IMR-90 (cell line): ENCODE data around the gene GM2A. TPM values are rescaled to one million over a fixed set of nuclear protein-coding genes. Genes with fewer than 3 reads are reported as not detected.

ENCODE experiments used
- ATAC-seq: fragments of 200-7000 bp; cut with Tn5 transposase; 2 replicates; pipeline ENCODE4 v1.9.1; 2020; ENCODE audit warnings: low read depth, mild to moderate bottlenecking, moderate library complexity
- BruUV-seq: library from RNA; stranded (reverse); fragments of 400-500 nt; replicated peaks from 2 replicates; lab custom pipeline; 2021; lab: Mats Ljungman, UMichigan
- CTCF ChIA-PET: fragments of 300-600 bp; formaldehyde crosslinking; extraction: SDS; loops from one replicate; lab custom pipeline; 2021; ENCODE audit warnings: antibody characterized with exemption; lab: Yijun Ruan, JAX
- POLR2A ChIA-PET: fragments of 300-600 bp; sonication (Branson Sonifier 250); formaldehyde crosslinking; loops from one replicate; lab custom pipeline; 2022; ENCODE audit warnings: antibody characterized with exemption; ENCODE audit not compliant: unreplicated experiment; lab: Charles Lee
- DNase-seq: peaks from one replicate; pipeline ENCODE4 v3.0.0; 2013
- H2AFZ ChIP-seq: replicated peaks from 2 replicates; pipeline ENCODE3; 2013; ENCODE audit warnings: low read length, mild to moderate bottlenecking; ENCODE audit not compliant: poor library complexity
- H2AK5ac ChIP-seq: 2 replicates; pipeline ENCODE4 v1.6.1; 2013; ENCODE audit warnings: low read depth, low read length, inconsistent platforms
- H2AK9ac ChIP-seq: replicated peaks from 2 replicates; pipeline ENCODE3; 2013; ENCODE audit warnings: mild to moderate bottlenecking, low read depth, low read length, moderate library complexity; ENCODE audit not compliant: poor library complexity
- H2BK120ac ChIP-seq: 2 replicates; pipeline ENCODE4 v1.6.1; 2013; ENCODE audit warnings: low read depth, low read length, inconsistent platforms
- H2BK15ac ChIP-seq: 3 replicates; pipeline ENCODE4 v1.6.1; 2013; ENCODE audit warnings: low read depth, low read length, inconsistent platforms
- H2BK20ac ChIP-seq: 2 replicates; pipeline ENCODE4 v1.6.1; 2013; ENCODE audit warnings: low read depth, mild to moderate bottlenecking, inconsistent platforms, low read length, moderate library complexity
- H2BK5ac ChIP-seq: 2 replicates; pipeline ENCODE4 v1.6.1; 2013; ENCODE audit warnings: mild to moderate bottlenecking, low read depth, low read length, inconsistent platforms; ENCODE audit not compliant: poor library complexity, severe bottlenecking
- H3K14ac ChIP-seq: replicated peaks from 2 replicates; pipeline ENCODE4 v1.6.1; 2013; ENCODE audit warnings: low read depth, low read length, inconsistent platforms
- H3K18ac ChIP-seq: 2 replicates; pipeline ENCODE4 v1.6.1; 2013; ENCODE audit warnings: low read depth, low read length, control low read depth
- H3K23ac ChIP-seq: 2 replicates; pipeline ENCODE4 v1.6.1; 2013; ENCODE audit warnings: low read depth, low read length, inconsistent platforms
- H3K27ac ChIP-seq: 2 replicates; pipeline ENCODE4 v1.5.1; 2013; ENCODE audit warnings: mild to moderate bottlenecking, control low read depth, low read length; ENCODE audit not compliant: insufficient read depth
- H3K27me3 ChIP-seq: 2 replicates; pipeline ENCODE4 v1.6.1; 2013; ENCODE audit warnings: low read length; ENCODE audit not compliant: control insufficient read depth, insufficient read depth
- H3K36me3 ChIP-seq: 2 replicates; pipeline ENCODE4 v1.6.1; 2013; ENCODE audit warnings: low read length, mixed read lengths; ENCODE audit not compliant: control insufficient read depth, insufficient read depth
- H3K4ac ChIP-seq: 2 replicates; pipeline ENCODE4 v1.6.1; 2013; ENCODE audit warnings: low read depth, low read length, inconsistent platforms
- H3K4me1 ChIP-seq: 2 replicates; pipeline ENCODE4 v1.6.1; 2013; ENCODE audit warnings: low read length, mixed read lengths; ENCODE audit not compliant: control insufficient read depth, insufficient read depth
- H3K4me2 ChIP-seq: 2 replicates; pipeline ENCODE4 v1.6.1; 2013; ENCODE audit warnings: low read depth, mild to moderate bottlenecking, control low read depth, low read length, moderate library complexity
- H3K4me3 ChIP-seq: 2 replicates; pipeline ENCODE4 v1.5.1; 2013; ENCODE audit warnings: low read depth, mild to moderate bottlenecking, control low read depth, low read length, moderate library complexity; ENCODE audit not compliant: insufficient read depth
- H3K56ac ChIP-seq: 2 replicates; pipeline ENCODE4 v1.6.1; 2013; ENCODE audit warnings: low read length, inconsistent platforms; ENCODE audit not compliant: insufficient read depth; ENCODE audit errors: extremely low read depth
- H3K79me1 ChIP-seq, 2 experiments: 2 replicates each; pipeline ENCODE4 v1.6.1; 2013; ENCODE audit warnings: low read length in 2 of 2, inconsistent platforms in 1 of 2, low read depth in 1 of 2
- H3K9ac ChIP-seq: 2 replicates; pipeline ENCODE4 v1.6.1; 2013; ENCODE audit warnings: low read depth, low read length, control low read depth
- H3K9me1 ChIP-seq: 2 replicates; pipeline ENCODE4 v1.6.1; 2013; ENCODE audit warnings: low read length, inconsistent platforms; ENCODE audit not compliant: insufficient read depth
- H3K9me3 ChIP-seq: 2 replicates; pipeline ENCODE4 v1.6.1; 2013; ENCODE audit warnings: low read length; ENCODE audit not compliant: control insufficient read depth, insufficient read depth
- H4K20me1 ChIP-seq: 2 replicates; pipeline ENCODE4 v1.6.1; 2013; ENCODE audit warnings: low read length, inconsistent platforms; ENCODE audit not compliant: insufficient read depth
- H4K5ac ChIP-seq: 2 replicates; pipeline ENCODE4 v1.6.1; 2013; ENCODE audit warnings: mild to moderate bottlenecking, low read depth, low read length, control low read depth
- H4K8ac ChIP-seq, 2 experiments: 2 replicates each; pipeline ENCODE4 v1.6.1; 2013; ENCODE audit warnings: low read depth in 2 of 2, low read length in 2 of 2, control low read depth in 1 of 2, inconsistent platforms in 1 of 2
- H4K91ac ChIP-seq: 2 replicates; pipeline ENCODE4 v1.6.1; 2013; ENCODE audit warnings: low read depth, low read length, inconsistent platforms; ENCODE audit not compliant: insufficient read depth
- CTCF ChIP-seq: conservative IDR thresholded peaks from 2 replicates; pipeline ENCODE4 v1.5.1; 2012; ENCODE audit warnings: mild to moderate bottlenecking, low read depth, low read length, improper control_type of control experiment
- RCOR1 ChIP-seq: IDR thresholded peaks from 2 replicates; pipeline ENCODE4 v1.6.1; 2012; ENCODE audit warnings: mild to moderate bottlenecking, low read length, improper control_type of control experiment; ENCODE audit not compliant: insufficient replicate concordance
- WGBS, 2 experiments: methylation state at CpG; one replicate each; pipeline versions ENCODE4 v1.1.5 to v1.1.7; 2013; ENCODE audit warnings: missing lambda C conversion rate in 2 of 2; ENCODE audit not compliant: insufficient read length in 1 of 2; ENCODE audit errors: extremely low coverage in 2 of 2; 5-methylcytosine and 5-hydroxymethylcytosine counted together
- dilution Hi-C: fragments of 300-500 bp; cut with HindIII; formaldehyde crosslinking; loops from one replicate; pipeline ENCODE4 v1.14.3; 2018; ENCODE audit warnings: low sequenced_read_pairs; ENCODE audit not compliant: unreplicated experiment
- in situ Hi-C: fragments of 300-500 bp; cut with MboI; formaldehyde crosslinking; loops from 3 replicates; pipeline ENCODE4 v1.14.3; 2019; ENCODE audit warnings: low sequenced_read_pairs, inconsistent platforms, mixed read lengths
- intact Hi-C: fragments of 100-400 bp; cut with micrococcal nuclease; formaldehyde crosslinking; loops from 2 replicates; pipeline ENCODE4 v1.10.0; 2022
- polyA plus RNA-seq, 3 experiments: library from polyadenylated mRNA; depleted of rRNA; stranded (reverse); fragments of >200 nt; gene quantifications; 2 replicates each; pipeline ENCODE4 v1.2.3, GENCODE V29; 2012; ENCODE audit warnings: low replicate concordance in 1 of 3
- total RNA-seq: library from RNA; depleted of rRNA; stranded (reverse); fragments of >200 nt; gene quantifications from 2 replicates; pipeline ENCODE4 v1.2.3, GENCODE V29; 2012

The GM2A gene
- total and polyA plus RNA-seq, 2 of the 4 experiments (the other 2 are of a cell fraction), result 13.8 to 18.5 TPM

GRCh38 chr5:151288180-151288579, 35.2 kb downstream of the GM2A start:
- H4K8ac ChIP-seq, result no peak overlapping the region
- no TSS peak for BruUV-seq
- H2AK9ac ChIP-seq, result no peak overlapping the region
- dilution Hi-C loops (no loop called here), in situ Hi-C loops (no loop called here), intact Hi-C loops (no loop called here)
- DNase-seq, result no peak
- H2BK120ac ChIP-seq, result no peak overlapping the region
- H3K27me3 ChIP-seq, result no peaks in the 10 kb centered on the region; the same call in none of the 2 replicates
- no peak for TF ChIP-seq CTCF
- no peak for TF ChIP-seq RCOR1
- H2BK5ac ChIP-seq, result no peak overlapping the region
- no peak overlapping the region for H2AFZ ChIP-seq
- H3K56ac ChIP-seq, result no peak overlapping the region
- H3K9me3 ChIP-seq, result no peaks in the 10 kb centered on the region
- no peak overlapping the region for H3K18ac ChIP-seq
- ATAC-seq, result no peak
- H3K14ac ChIP-seq, result no peak overlapping the region
- H3K4me2 ChIP-seq, result no peak overlapping the region
- no peak overlapping the region for H3K27ac ChIP-seq
- WGBS, 2 experiments, result no CpG with 5 or more reads among the region's 2 CpGs
- H4K5ac ChIP-seq, result no peak overlapping the region
- no peak overlapping the region for H3K4me3 ChIP-seq
- no peaks in the 10 kb centered on the region for H3K36me3 ChIP-seq
- H3K23ac ChIP-seq, result no peak overlapping the region
- no peaks in the 10 kb centered on the region for H4K20me1 ChIP-seq
- no peak overlapping the region for H3K9ac ChIP-seq
- ChIA-PET POLR2A (no interaction called here), CTCF (no interaction called here)
- H2BK15ac ChIP-seq, result no peak overlapping the region
- H2AK5ac ChIP-seq, result no peak overlapping the region
- H3K4ac ChIP-seq, result no peak overlapping the region
- no peaks in the 10 kb centered on the region for H3K9me1 ChIP-seq
- H3K4me1 ChIP-seq, result no peaks in the 10 kb centered on the region
- H3K79me1 ChIP-seq, result no peaks in the 10 kb centered on the region
- H4K91ac ChIP-seq, result no peak overlapping the region
- no peak overlapping the region for H2BK20ac ChIP-seq
